Measurements from ENCODE around the gene INPP1.

GRCh38 chr2:190410166-190410565, 66.8 kb downstream of the INPP1 start:
- TF ChIP-seq REST (IDR thresholded peaks at IDR 0.05; ENCODE audit: low read depth) (no peak), YY1 (IDR thresholded peaks at IDR 0.05; ENCODE audit: low read depth) (no peak), CEBPB (IDR thresholded peaks at IDR 0.05) (no peak), FOXM1 (IDR thresholded peaks at IDR 0.05; ENCODE audit: borderline replicate concordance, low read depth) (no peak), EGR1 (IDR thresholded peaks at IDR 0.05) (no peak), EP300 (IDR thresholded peaks at IDR 0.05; ENCODE audit: borderline replicate concordance) (no peak), CREB1 (IDR thresholded peaks at IDR 0.05; ENCODE audit: low read depth) (no peak), TEAD4 (IDR thresholded peaks at IDR 0.05) (no peak)
- TF ChIP-seq, protein P1, sequence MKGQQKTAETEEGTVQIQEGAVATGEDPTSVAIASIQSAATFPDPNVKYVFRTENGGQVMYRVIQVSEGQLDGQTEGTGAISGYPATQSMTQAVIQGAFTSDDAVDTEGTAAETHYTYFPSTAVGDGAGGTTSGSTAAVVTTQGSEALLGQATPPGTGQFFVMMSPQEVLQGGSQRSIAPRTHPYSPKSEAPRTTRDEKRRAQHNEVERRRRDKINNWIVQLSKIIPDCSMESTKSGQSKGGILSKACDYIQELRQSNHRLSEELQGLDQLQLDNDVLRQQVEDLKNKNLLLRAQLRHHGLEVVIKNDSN (IDR thresholded peaks at IDR 0.05) = no peak
